ENCODE results near the gene SLC25A45.

SLC25A45 gene

GRCh38 chr11:65327021-65327420, 55.4 kb downstream of the SLC25A45 start:
- DNase-seq (ENCODE audit: low read depth in 2 of 2, low spot score in 1 of 2), result no peak

- DNase-seq (ENCODE audit: low read depth in 2 of 2, low spot score in 1 of 2), result no peak
Measured at GRCh38 chr11:65325435-65325834, 57.0 kb downstream of the SLC25A45 start.

Measured in stimulated activated CD8-positive, alpha-beta memory T cell treated with anti-CD3 and anti-CD28 coated beads, Interleukin-4, amount 100 ng/mL, for 1 hour (primary cell).